GM12892 (cell line): ENCODE measurements around the gene ZIC4.

ENCODE experiments used
- POLR2A ChIP-seq: IDR thresholded peaks from 2 replicates; pipeline ENCODE4 v1.6.1; 2011; ENCODE audit warnings: low read depth, low read length, control low read depth
- POLR2AphosphoS5 ChIP-seq: IDR thresholded peaks from 2 replicates; pipeline ENCODE4 v1.6.1; 2011; ENCODE audit warnings: low read depth, low read length, control low read depth
- TAF1 ChIP-seq: IDR thresholded peaks from 2 replicates; pipeline ENCODE4 v1.6.1; 2011; ENCODE audit warnings: low read depth, mild to moderate bottlenecking, control low read depth, low read length, borderline replicate concordance

DNA sequence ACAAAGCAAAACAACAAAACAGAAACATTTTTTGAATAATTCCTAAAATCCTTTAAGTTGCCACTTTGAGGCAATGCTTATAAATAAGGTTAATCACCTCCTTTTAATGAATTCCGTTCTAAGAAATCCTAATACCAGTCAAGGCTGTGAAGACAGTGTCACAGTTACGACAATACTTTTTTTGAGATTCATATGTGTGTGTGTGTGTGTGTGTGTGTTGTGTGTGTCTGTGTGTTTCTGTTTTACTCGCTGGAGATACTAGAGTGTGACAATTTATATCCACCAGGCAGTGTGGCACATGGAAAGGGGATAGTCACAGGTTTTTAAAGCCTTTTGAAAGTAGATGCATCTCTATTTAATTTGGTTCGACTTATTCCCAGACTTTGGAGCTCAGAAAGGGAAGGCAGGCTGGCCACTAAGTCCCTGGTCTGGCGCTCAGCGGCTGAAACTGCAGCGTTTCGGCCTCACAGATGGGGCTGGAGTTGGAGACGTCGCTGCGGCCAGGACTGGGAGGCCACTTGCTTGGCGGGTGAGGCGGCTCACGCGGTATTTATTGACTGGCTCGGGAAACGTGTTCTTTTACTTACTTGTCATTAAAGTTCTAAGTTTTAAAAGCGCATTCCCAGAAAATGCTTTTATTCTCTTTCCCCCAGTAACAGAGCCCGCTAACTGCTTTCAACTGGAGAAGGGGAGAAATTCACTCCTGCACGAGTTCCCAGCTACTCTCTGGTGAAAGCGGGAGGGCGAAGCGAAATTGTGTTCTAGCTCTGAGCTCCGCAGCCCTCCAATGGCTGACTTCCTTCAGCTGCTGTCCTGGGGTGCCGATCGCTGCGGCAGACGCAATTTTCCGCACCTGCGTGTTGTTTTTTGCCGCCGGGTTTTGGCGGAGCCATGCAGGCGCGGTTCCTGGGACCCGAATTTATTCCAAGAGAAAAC, 16.5 kb upstream of the ZIC4 start:
- TF ChIP-seq POLR2A (no peak), POLR2AphosphoS5 (no peak), TAF1 (no peak)
